NCI-H187 (cell line): ENCODE data around the gene MICOS13.
"Not testable (repeated sequence)": the region's sequence is repeated elsewhere in the genome, so short reads cannot be mapped to it uniquely, and the experiment has no call there.

Experiments used
- DNase-seq, 2 experiments: peaks; one replicate each; lab custom pipeline; 2025; lab: John Stamatoyannopoulos, UW

MICOS13 gene, protein sequence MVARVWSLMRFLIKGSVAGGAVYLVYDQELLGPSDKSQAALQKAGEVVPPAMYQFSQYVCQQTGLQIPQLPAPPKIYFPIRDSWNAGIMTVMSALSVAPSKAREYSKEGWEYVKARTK

DNA sequence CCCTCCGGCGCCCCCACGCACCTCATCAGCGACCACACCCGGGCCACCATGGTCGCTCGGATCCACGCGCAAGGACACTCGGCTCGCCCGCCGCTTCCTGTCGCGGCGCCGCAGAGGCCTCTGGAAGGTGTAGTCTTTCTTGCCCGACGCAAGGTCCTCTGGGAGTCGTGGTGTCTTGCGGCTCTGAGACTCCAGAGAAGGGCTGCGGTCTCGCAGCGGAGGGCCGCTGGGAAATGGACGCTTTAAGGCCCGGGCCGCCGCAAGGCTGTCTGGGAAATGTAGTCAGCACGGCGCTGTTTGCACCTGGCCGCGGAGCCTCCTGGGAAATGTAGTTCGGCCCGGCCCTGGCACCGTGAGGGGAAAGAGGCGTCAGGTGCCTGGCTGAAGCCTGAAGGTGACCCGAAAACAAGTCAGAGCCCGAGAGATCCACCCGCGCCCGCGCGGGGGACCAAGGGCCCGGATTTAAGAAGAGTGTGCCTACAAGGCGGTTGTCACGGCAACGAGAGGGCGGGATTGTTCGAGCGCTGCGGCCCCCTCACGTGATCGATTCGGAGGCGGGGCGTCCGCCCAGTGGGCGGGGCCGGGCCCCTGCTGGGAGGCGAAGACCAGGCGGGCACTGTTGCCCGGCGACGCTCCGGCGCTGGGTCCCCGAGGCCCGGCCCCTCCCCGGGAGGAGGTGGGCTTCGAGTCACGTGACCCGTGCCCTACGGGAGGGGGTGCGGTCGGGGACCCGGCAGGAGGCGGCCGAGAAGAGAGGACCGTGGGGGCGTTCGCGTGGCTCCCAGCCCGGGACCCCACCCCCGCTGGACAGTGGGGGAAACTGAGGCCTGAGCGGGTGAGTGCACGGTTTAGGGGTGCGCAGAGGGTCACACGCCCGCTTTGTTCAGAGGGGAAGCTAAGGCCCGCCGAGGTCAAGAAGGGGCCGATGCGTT is at the start of gene MICOS13, which contains the start of gene HSD11B1L:
MICOS13 (minus strand) TSS at position 80 of the 932 bp plus-strand sequence; CDS start at position 50, 30 bp downstream.
HSD11B1L (plus strand) TSS at position 591 of the 932 bp plus-strand sequence. CDS start 3,806 bp downstream, outside the sequence.
- DNase-seq, result peak; percentile 89

DNA sequence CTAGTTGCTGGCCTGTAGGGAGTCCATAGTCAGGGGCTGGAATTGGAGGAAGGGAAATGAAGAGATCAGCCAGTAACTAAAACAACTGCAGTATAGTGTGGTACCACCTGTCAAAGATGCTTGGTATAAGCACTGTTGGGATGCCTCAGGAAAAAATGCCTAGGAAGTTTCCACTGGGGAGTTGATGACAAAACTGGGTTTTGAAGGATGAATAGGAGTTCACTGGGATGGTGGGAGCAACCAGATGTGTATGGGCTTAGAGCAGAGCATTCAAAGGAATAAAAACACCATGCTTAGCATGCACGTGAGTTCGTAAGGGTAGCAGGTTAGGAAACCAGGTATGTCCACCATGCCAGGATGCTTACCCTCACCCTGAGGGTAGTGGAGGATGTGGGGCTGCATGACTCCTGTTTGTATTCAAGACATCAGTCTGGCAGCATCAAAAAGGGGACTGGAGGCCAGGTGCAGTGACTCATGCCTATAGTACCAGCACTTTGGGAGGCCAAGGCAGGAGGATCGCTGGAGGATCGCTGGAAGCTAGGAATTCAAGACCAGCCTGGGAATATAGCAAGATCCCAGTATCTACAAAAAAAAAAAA is 47.2 kb upstream of the MICOS13 start:
- DNase-seq, result no peak

DNA sequence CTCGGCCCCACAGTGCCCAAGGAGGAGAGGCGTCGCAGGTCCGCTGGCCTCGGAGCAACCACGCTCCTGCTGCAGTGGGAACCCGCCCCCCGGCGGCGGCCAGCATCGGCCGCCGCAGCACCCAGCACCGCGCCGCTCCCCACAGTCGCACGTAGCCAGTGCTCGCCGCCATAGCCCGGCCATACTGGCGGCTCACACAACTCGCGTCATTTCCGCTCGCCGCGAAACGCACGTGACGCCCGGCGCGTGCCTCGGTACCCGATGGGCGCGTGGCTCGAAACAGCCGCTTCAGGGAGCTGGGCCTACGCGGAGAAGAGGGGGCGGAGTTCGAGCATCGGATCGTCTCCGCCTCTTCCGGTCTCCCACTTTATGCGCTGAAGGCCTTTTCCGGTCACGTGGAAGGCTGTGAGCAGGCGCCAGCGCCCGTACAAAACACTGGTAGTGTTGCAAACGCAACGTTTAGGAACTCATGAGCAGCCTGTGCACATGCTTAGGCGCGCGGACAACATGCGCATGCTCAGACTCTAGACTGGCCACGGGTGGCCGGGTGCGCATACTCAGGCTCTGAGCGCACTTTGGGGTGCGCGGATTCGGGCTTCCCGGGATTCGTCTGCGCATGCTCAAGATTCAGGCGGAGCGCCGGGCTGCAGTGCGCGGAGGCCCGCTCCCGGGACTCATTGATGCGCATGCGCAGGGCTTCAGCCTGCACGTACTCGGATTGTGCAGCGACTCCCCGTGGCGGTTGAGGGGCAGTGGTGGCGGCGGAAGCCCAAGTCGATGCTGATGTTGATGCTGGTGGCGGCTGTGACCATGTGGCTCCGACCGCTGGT is 39.9 kb upstream of the MICOS13 start, which contains the start of the genes CATSPERD and LONP1:
CATSPERD (plus strand) TSS at position 677 of the 830 bp plus-strand sequence; CDS start at position 778, 101 bp downstream.
LONP1 (minus strand) TSS at position 186 of the 830 bp plus-strand sequence; CDS start at position 172, 14 bp downstream.
- DNase-seq, result peak; percentile 85 to 89

DNA sequence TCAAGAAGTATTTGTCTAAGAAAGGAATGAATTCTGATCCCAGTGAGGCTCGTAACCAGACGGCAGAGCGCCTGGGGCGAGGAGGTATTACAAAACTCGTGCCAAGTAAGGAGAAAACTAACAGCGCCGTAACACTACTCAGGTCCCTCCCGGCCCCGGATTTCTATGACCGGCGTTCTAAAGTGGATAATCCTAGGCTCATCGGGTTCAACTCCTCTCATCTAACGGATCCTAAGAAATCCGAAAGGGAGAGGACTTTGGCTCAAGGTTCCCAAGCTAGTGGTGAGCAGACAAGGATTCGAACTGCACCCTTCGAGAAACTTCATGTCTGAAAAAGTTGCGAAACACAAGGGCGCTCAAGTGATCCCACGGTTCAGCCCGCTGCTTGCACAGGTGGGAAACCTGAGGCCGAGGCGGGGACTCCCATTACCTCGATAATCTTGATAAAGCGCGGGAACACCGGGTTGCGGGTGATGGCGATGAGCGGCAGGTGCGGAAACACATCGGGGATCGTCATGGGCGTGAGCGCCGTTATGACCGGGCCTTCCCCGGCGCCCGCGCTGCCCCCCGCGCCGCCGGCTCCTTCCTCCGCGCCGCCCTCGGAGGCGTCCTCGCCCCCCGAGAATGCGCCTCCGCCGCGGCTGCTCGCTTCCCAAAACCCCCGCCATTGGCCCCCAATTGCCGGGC is 39.1 kb upstream of the MICOS13 start:
- no peak for DNase-seq

DNA sequence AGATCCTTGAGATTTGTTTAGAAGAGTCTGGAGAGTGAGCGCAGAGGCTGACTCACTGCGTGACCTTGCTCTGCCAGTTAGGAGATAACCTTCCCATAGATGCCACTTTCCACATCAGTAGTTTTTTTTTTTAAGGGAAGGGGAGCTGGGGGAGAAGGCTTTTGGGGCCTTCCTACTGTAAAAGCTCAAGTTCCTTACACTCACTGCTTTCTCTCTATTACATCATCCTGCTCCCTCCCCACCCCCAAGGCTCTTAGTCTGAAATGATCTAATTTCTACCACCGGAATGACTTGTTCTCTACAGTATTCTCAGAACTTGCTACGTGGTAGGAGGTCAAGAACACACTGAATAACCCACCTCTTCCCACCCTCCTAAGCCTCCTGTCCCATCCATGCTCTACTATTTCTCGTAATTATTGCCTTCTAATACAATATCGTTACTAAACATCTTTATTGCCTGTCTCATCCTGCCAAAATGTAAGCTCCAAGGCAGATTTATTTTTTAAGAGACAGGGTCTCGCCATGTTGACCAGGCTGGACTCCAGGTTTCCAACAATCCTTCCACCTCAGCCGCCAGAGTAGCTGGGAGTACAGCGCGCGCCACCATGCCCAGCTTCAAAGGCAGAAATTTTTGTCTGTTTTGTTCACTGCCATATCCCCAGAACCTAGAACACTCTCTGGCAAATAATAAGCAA is 38.4 kb upstream of the MICOS13 start:
- DNase-seq, result no peak

DNA sequence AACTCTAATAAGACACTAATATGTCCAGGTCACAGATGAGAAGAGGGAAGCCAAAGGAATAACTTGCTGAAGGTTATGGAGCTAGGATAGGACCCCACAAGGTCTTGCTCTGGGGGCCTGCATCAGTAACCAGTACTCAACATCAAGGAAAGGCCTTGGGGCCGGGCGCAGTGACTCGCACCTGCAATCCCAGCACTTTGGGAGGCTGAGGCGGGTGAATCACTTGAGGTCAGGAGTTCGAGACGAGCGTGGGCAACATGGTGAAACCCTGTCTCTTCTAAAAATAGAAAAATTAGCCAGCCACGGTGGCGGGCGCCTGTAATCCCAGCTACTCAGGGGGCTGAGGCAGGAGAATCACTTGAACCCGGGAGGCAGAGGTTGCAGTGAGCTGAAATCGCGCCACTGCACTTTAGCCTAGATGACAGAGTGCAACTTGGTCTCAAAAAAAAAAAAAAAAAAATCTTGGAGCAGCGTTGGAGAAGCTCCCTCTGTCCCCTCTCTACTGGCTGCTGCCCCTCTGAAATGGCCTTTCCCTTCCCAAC is 37.8 kb upstream of the MICOS13 start:
- no peak for DNase-seq

DNA sequence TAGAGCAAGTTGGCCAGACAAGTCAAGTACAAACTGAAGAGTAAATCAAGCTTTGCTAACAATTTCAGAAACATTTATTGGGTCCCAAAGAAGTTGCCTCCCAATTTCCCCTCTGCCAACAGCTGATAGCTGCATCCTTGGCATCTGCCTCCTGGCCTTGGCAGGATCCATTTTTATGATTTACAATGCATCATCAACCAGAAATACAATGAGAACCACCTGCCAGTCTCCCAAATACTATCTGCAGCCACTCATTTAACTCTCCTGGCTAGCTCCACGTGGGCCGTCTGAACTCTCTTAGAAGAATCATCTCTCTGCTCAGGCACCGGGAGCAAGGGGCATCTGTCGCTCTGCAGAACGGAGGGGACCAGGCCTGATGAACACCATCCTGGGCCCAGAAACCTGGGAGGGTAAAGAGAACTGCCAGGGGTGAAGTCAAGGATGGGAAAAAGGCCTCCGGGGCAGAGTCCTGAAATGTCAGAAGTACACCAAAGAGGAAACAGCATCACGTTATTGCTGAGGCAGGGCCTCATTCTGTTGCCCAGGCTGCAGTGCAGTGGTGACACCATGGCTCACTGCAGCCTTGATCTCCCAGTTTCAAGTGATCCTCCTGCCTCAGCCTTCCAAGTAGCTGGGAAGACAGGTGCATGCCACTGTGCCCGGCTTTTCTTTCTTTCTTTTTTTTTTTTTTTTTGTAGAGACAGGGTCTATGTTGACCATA is 37.1 kb upstream of the MICOS13 start:
- no peak for DNase-seq

DNA sequence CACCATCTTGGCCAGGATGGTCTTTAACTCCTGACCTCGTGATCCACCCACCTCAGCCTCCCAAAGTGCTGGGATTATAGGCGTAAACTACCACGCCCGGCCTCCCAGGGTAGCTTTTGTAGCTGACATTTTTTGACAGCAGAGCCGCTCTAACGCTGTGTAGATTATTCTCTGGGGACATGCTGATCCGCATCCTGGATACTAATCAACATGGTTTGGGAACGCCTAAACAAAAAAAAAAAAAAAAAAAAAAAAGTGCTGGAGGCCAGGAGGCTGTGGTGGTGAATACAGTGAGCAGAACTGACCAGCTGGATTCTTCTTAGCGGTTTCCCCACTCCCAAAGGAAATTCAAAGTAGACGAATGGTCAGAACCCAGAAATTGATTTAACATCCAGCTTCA is 34.5 kb upstream of the MICOS13 start:
- DNase-seq, result no peak

DNA sequence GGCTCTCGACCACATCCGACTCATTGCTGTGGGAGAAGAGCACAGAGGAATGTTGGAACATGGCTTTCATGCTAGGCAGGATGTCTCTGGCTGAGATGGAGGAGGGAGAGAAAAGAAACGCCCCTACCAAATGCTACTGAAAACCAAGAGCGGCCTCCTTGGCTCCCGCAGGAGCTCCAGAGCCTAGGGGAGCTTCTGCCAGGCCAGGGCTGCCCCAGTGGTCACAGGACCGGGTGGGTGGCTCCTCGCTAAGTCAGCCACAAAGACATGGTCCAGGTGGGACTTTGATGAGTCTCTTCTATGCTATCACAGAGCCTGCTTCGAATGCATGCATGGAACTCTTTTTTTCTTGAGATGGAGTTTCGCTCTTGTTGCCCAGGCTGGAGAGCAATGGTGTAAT is 32.9 kb upstream of the MICOS13 start:
- no peak for DNase-seq

DNA sequence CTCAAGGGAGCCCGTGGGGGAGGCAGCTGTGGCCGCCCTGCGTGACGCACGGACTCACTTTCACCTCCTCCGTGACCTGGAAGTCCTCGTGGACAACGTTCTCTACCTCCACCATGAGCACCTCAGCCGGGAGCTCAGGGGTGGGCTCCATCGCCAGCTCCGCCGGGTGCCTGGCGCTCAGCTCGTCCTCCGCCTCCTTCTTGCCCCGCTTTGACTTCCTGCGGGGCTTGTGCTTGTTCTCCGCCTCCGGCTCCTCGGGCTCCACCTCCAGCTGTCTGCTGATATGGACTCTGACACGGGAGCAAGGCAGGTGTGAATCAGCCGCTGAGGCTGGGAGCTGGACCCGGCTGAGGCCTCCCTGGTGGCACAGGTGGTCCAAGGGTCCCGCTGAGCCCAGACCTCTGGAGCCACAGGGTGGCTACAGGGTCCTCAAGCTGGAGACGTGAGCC is 31.4 kb upstream of the MICOS13 start:
- no peak for DNase-seq

DNA sequence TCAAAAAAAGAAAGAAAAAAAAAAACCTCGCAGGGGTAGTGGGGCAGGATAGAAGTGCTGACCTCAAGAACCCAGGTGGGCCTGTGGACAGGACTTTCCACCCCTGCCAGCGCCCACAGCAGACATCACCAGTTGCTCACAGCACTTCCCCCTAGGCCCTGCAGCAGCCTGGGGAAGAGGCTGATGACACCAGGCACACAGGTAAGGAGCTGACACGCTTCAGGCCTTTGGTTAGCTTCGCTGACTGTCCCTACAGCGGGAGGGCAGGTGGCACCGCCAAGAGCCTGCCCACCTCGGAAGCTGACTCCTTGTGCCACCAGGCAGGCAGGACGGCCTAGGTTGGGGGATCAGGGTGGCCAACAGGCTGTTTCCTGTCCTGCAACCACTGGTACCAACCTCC is 30.7 kb upstream of the MICOS13 start:
- DNase-seq, result no peak

DNA sequence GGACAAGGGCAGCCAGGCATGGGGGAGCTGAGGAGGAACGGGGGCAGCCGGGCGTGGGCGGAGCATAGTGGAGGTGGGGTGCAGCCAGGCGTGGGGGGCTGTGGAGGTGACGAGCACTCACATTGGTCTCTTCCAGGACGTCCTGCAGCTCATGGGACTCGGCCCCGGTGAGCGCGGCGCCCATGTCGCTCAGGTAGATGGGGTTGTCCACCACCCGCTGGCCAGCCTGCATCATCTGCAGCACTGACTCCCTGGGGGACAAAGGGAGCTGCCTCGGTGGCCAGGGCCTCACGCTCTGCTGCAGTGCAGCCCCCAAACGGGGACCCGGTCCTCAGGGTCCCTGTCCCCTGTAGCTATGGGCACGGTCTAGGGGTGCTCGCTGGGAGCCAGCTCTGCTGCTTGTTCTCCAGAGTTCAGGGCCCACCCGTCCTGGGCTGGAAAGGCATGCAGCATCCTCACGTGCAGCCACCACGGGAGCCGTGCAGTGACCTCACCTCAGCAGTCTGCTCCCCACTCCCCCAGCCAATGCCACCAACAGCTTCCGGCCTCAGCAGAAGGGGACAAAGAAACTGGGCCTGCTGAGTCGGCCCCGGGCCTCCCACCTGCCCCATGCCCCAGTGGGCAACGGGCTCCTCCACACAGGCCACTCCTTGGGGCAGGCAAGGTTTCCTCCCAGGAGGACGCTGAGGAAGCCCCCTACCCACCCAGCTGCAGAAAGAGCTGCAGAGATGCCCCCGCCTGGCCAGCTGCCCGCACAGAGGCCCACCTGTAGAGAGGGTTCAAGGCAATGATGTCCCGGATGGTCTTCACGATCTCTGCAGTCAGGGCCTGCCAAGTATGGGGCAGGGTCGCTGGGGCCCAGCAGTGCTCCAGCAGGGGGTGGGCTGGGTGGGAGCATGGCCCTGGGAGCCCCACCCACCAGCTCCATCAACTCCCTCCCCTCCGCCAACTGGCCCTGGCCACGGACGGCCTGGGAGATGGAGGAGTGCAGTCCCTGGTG is 27.6 kb upstream of the MICOS13 start:
- no peak for DNase-seq

DNA sequence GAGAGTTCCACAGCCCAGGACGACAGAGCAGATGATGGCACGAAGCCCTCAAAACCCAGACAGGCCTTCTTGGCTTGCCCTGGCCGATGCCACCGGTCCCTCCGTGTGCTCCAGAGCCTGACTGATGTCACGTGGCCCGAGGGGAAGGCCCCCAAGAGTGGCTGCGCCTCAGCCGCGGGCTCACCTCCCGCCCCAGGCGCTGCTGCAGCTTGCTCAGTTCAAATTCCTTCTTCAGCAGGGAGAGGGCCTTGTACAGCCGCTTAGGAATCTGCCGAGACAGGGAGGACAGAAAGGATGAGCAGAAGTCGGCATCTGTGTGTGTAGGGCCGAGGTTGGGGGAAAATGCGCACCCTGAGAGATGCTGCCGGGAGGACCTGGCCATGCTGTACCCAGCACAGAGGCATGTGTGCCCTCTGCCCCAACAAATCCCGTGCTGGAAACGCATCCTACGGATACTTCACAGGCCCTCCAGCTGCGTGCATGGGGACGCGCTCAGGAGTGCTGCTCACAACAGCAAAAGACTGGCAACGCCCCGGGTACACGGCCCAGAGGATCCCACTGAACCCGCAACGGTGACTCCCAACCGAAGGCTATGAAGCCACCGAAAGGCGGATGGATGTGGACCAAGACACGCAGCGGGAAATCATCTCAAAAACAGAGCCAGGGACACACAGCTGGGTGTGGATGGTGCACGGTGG is 26.7 kb upstream of the MICOS13 start:
- no peak for DNase-seq

DNA sequence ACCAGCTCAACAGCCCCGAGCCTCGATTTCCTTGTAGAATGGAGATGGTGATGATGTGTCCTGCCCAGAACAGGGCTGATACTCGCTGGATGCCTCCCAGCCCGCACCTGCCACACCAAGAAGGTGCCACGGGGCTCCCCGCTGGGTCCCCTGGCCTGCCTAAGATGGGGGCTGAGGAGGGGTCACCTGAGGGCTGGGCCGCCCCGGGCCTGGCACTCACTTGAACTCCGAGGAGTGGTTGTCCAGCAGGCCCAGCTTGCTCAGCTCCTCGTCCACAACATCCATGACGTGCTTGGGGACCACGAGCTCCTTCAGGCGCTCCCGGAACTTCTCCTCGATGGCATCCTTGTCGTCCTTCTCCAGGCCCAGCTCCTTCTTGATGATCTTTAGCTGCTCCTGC is 25.2 kb upstream of the MICOS13 start:
- DNase-seq, result no peak

DNA sequence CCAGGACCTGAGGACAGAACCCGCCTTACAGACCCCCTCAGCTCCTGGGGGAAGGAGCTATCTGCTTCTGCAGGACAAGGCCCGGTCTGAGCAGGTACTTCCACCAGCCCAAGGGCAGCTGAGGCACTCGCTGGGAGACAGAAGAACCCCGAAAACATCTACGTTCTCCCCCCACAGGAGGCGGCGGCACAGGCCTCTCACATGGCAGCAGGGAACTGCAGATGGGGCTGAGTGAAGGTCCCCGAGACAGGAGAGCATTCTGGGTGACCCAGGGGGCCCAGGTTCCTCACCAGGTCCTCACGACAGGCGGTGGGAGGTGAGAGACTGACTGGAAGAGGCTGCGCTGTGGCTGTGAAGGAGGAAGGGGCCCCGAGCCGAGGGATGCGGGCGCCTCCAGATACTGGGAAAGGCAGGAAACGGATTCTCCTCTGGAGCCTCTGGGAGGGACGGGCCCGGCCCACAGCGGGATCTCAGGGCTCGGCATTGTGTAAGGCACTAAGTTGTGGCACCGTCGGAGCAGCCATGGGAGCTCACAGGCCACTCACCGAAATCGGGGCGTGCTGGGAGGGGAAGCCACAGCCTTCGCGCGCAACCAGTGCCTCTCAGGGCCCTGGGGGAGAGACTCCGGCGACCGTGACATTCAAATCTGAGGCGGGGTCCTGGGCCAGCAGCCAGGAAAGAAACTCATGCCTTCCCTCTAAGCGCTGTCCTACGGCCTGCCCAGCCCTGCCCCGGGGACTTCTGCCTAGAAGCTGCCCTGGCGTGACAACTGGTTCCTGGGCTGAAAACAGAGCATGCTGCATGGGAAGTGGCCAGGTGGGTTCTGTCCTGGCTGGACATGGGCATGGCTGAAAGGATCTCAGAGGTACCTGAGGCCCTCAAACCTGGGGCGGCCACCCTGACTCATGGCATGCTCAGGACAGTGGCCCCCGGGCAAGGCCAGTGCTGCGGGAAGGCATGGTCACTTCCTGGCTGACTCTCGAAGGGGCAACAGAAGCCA is 23.8 kb upstream of the MICOS13 start:
- no peak for DNase-seq

DNA sequence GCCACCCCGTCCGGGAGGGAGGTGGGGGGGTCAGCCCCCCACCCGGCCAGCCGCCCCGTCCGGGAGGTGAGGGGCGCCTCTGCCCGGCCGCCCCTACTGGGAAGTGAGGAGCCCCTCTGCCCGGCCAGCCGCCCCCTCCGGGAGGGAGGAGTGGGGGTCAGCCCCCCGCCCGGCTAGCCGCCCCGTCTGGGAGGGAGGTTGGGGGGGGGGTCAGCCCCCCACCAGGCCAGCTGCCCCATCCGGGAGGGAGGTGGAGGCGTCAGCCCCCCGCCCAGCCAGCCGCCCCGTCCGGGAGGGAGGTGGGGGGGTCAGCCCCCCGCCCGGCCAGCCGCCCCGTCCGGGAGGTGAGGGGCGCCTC is 21.7 kb upstream of the MICOS13 start:
- DNase-seq, result not testable (repeated sequence)
